GM12891 (cell line): ENCODE data around the gene MAN1A1.

Experiments used
- DNase-seq: peaks from one replicate; pipeline ENCODE4 v3.0.0; 2011; ENCODE audit warnings: low spot score; ENCODE audit not compliant: insufficient read length
- FAIRE-seq: peaks from 2 replicates; lab custom pipeline; 2011; peaks lifted over from hg19 to GRCh38; lab: Jason Lieb, UNC
- PAX5 ChIP-seq: IDR thresholded peaks from 2 replicates; pipeline ENCODE4 v1.6.1; 2011; ENCODE audit warnings: low read length, moderate library complexity, mild to moderate bottlenecking; ENCODE audit not compliant: insufficient read depth, severe bottlenecking
- POLR2A ChIP-seq: IDR thresholded peaks from 2 replicates; pipeline ENCODE4 v1.6.1; 2011; ENCODE audit warnings: low read depth, low read length, control low read depth
- POLR2AphosphoS5 ChIP-seq: IDR thresholded peaks from 2 replicates; pipeline ENCODE4 v1.6.1; 2011; ENCODE audit warnings: low read depth, low read length, control low read depth
- POU2F2 ChIP-seq: IDR thresholded peaks from 2 replicates; pipeline ENCODE4 v1.6.1; 2011; ENCODE audit warnings: low read depth, mild to moderate bottlenecking, control low read depth, low read length, moderate library complexity
- SPI1 ChIP-seq: IDR thresholded peaks from 2 replicates; pipeline ENCODE4 v1.6.1; 2011; ENCODE audit warnings: low read depth, low read length, control low read depth
- TAF1 ChIP-seq: IDR thresholded peaks from 2 replicates; pipeline ENCODE4 v1.6.1; 2011; ENCODE audit warnings: low read depth, low read length, control low read depth

MAN1A1 gene

GRCh38 chr6:119147101-119148053 is 202.2 kb downstream of the MAN1A1 start:
- TF ChIP-seq POLR2A (no peak), SPI1 (peak; percentile 23; the same call in 1 of the 2 replicates)
- DNase-seq (peak; percentile 48), FAIRE-seq (peak; percentile 82)

- FAIRE-seq: no peak
- DNase-seq: no peak
- no peak for TF ChIP-seq SPI1
- TF ChIP-seq POU2F2: no peak
- TF ChIP-seq PAX5: no peak
- TF ChIP-seq POLR2A: no peak
- no peak for TF ChIP-seq POLR2AphosphoS5
- TF ChIP-seq TAF1: no peak
Measured at GRCh38 chr6:119145111-119145510, 204.4 kb downstream of the MAN1A1 start.

GRCh38 chr6:119142637-119143036 is 206.9 kb downstream of the MAN1A1 start:
- DNase-seq (no peak), FAIRE-seq (no peak)
- TF ChIP-seq SPI1: no peak
- no peak for TF ChIP-seq POLR2A
- no peak for TF ChIP-seq POU2F2
- no peak for TF ChIP-seq TAF1
- TF ChIP-seq POLR2AphosphoS5: no peak
- no peak for TF ChIP-seq PAX5

- TF ChIP-seq POLR2AphosphoS5: no peak
- no peak for TF ChIP-seq PAX5
- TF ChIP-seq POU2F2: no peak
- no peak for TF ChIP-seq POLR2A
- no peak for TF ChIP-seq SPI1
- no peak for TF ChIP-seq TAF1
- DNase-seq (no peak), FAIRE-seq (no peak)
Measured at GRCh38 chr6:119142041-119142440, 207.5 kb downstream of the MAN1A1 start.

- no peak for FAIRE-seq
- TF ChIP-seq PAX5 (no peak), TAF1 (no peak)
Measured at GRCh38 chr6:119140196-119141140, 209.1 kb downstream of the MAN1A1 start.

GRCh38 chr6:119138906-119139541 is 210.5 kb downstream of the MAN1A1 start:
- no peak for FAIRE-seq
- DNase-seq: no peak
- TF ChIP-seq SPI1: no peak
- TF ChIP-seq POU2F2: no peak
- no peak for TF ChIP-seq TAF1
- no peak for TF ChIP-seq PAX5
- no peak for TF ChIP-seq POLR2A
- no peak for TF ChIP-seq POLR2AphosphoS5

More at GRCh38 chr6:119140196-119141140, 209.1 kb downstream of the MAN1A1 start:
- no peak for DNase-seq

- FAIRE-seq (no peak), DNase-seq (no peak)
Measured at GRCh38 chr6:119137194-119138072, 212.1 kb downstream of the MAN1A1 start.

GRCh38 chr6:119134752-119135151 is 214.8 kb downstream of the MAN1A1 start:
- FAIRE-seq: no peak
- no peak for DNase-seq
- no peak for TF ChIP-seq TAF1
- no peak for TF ChIP-seq SPI1
- TF ChIP-seq POLR2AphosphoS5: no peak
- TF ChIP-seq PAX5: no peak
- no peak for TF ChIP-seq POU2F2
- no peak for TF ChIP-seq POLR2A

More at GRCh38 chr6:119137194-119138072, 212.1 kb downstream of the MAN1A1 start:
- TF ChIP-seq TAF1: no peak
